Tibial nerve (tissue), 4 donors: ENCODE measurements around the gene BRINP3. TPM values are rescaled to one million over a fixed set of nuclear protein-coding genes. Genes with fewer than 3 reads are reported as not detected.

ENCODE experiments used
- DNase-seq, 2 donors: peaks; one replicate each; pipeline ENCODE4 v3.0.0-alpha.2; 2019; ENCODE audit warnings: low spot score in 2 of 2
- H3K27ac ChIP-seq, 4 donors: fragments of 200-600 bp; sonication (generic) in 3 of 4; one replicate each; pipeline ENCODE4 v1.5.1; 2017 to 2019; ENCODE audit warnings: mild to moderate bottlenecking in 1 of 4
- H3K27me3 ChIP-seq, 2 donors: fragments of 200-600 bp; sonication (generic) in 1 of 2; one replicate each; pipeline versions ENCODE4 v1.5.1 to v1.6.0; 2017 to 2019
- H3K36me3 ChIP-seq, 3 donors: fragments of 200-600 bp; sonication (generic); one replicate each; pipeline ENCODE4 v1.5.1; 2018 to 2019
- H3K4me1 ChIP-seq, 4 donors: fragments of 200-600 bp; sonication (generic) in 3 of 4; one replicate each; pipeline ENCODE4 v1.5.1; 2017 to 2019
- H3K4me3 ChIP-seq, 4 donors: fragments of 200-600 bp; sonication (generic) in 3 of 4; one replicate each; pipeline ENCODE4 v1.5.1; 2017 to 2019; ENCODE audit warnings: mild to moderate bottlenecking in 1 of 4, moderate library complexity in 1 of 4
- H3K9me3 ChIP-seq, 4 donors: fragments of 200-600 bp; sonication (generic) in 3 of 4; one replicate each; pipeline ENCODE4 v1.5.1; 2017 to 2019
- CTCF ChIP-seq, 5 experiments: fragments of 200-600 bp in 3 of 5; fragments of 450-650 bp in 2 of 5; sonication (generic) in 3 of 5; IDR thresholded peaks; one replicate each; pipeline ENCODE4 v1.5.1; 2016 to 2019; ENCODE audit warnings: antibody characterized with exemption in 5 of 5, mild to moderate bottlenecking in 3 of 5, moderate library complexity in 2 of 5
- EP300 ChIP-seq, 2 donors: sonication (generic); formaldehyde crosslinking; IDR thresholded peaks; one replicate each; pipeline ENCODE4 v1.6.1; 2017; ENCODE audit warnings: antibody characterized with exemption in 2 of 2, mild to moderate bottlenecking in 1 of 2
- POLR2A ChIP-seq, 2 donors: fragments of 450-650 bp; IDR thresholded peaks; one replicate each; pipeline ENCODE4 v1.6.1; 2017; ENCODE audit warnings: antibody characterized with exemption in 2 of 2, mild to moderate bottlenecking in 2 of 2, moderate library complexity in 2 of 2
- WGBS, 2 donors: methylation state at CpG; one replicate each; pipeline ENCODE4 v1.1.5; 2018; 5-methylcytosine and 5-hydroxymethylcytosine counted together
- total RNA-seq, 4 donors: library from RNA; depleted of rRNA; stranded (reverse); fragments of >200 nt; gene quantifications; one replicate each; pipeline ENCODE4 v1.1.0, GENCODE V29; 2016

The BRINP3 gene
- total RNA-seq, 4 donors from 2014 or later, result 0.20 to 0.21 TPM; not detected in 2

GRCh38 chr1:190262538-190262937 lies 215.1 kb downstream of the BRINP3 start:
- Histone ChIP-seq H3K27me3 (no peaks in the 10 kb centered on the region), H3K4me3 (no peak overlapping the region), H3K27ac (no peak overlapping the region), H3K36me3 (no peaks in the 10 kb centered on the region), H3K9me3 (no peaks in the 10 kb centered on the region), H3K4me1 (no peaks in the 10 kb centered on the region)
- WGBS, 2 donors, result 80 to 81% methylated on average over 3 of the region's 3 CpGs
- DNase-seq, result no peak
- no peak for TF ChIP-seq EP300 (IDR thresholded peaks at IDR 0.05)

- Histone ChIP-seq H3K36me3 (no peaks in the 10 kb centered on the region), H3K4me3 (no peak overlapping the region), H3K27ac (no peak overlapping the region), H3K27me3 (no peaks in the 10 kb centered on the region), H3K9me3 (no peaks in the 10 kb centered on the region), H3K4me1 (no peaks in the 10 kb centered on the region)
- no peak for TF ChIP-seq EP300 (IDR thresholded peaks at IDR 0.05)
- TF ChIP-seq POLR2A (IDR thresholded peaks at IDR 0.05), result no peak
- no peak for TF ChIP-seq CTCF (IDR thresholded peaks at IDR 0.05)
- 86 to 97% methylated on average over 1 of the region's 1 CpG for WGBS, 2 donors
- DNase-seq, result no peak
Measured at GRCh38 chr1:190259424-190259823, 218.2 kb downstream of the BRINP3 start.

DNA sequence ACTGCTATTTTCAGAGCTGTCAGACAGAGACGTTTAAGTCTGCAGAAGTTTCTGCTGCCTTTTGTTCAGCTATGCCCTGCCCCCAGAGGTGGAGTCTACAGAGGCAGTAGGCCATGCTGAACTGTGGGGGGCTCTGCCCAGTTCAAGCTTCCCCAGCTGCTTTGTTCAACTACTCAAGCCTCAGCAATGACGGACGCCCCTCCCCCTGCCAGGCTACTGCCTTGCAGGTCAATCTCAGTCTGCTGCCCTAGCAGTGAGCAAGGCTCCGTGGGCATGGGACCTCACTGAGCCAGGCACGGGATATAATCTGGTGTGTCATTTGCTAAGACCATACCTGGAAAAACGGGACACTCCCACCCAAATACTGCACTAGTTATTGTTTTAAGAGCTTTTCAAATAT lies 219.7 kb downstream of the BRINP3 start:
- TF ChIP-seq CTCF (IDR thresholded peaks at IDR 0.05) (no peak), POLR2A (IDR thresholded peaks at IDR 0.05) (no peak), EP300 (IDR thresholded peaks at IDR 0.05) (no peak)
- no peak overlapping the region for H3K27ac ChIP-seq
- no peak overlapping the region for H3K4me3 ChIP-seq
- H3K9me3 ChIP-seq, result no peaks in the 10 kb centered on the region
- H3K36me3 ChIP-seq, result no peaks in the 10 kb centered on the region
- no peaks in the 10 kb centered on the region for H3K27me3 ChIP-seq
- 73 to 79% methylated on average over 6 of the region's 6 CpGs for WGBS, 2 donors
- no peak for DNase-seq
- no peaks in the 10 kb centered on the region for H3K4me1 ChIP-seq

DNA sequence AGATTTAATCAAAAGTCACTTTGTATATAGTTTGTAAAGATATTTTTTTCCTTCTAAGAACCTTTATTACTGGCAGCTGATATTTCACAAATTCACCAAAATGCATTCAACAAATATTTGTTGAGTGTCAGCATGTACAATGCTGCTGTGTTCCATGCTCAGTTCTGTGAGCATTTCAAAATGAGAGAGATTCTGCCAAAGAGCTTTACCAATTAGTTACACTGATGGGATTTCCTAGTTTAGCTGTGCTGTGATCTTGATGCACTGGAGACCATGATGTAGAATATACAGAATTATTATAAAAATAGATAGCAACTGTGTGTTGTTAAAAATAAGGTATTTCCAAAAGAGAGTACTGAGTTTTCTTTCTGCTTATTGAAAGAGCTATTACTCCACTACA lies 225.6 kb downstream of the BRINP3 start:
- no peaks in the 10 kb centered on the region for H3K4me1 ChIP-seq
- no peaks in the 10 kb centered on the region for H3K9me3 ChIP-seq
- TF ChIP-seq CTCF (IDR thresholded peaks at IDR 0.05) (no peak), EP300 (IDR thresholded peaks at IDR 0.05) (no peak), POLR2A (IDR thresholded peaks at IDR 0.05) (no peak)
- no peaks in the 10 kb centered on the region for H3K36me3 ChIP-seq
- DNase-seq, result no peak
- no peak overlapping the region for H3K4me3 ChIP-seq
- H3K27me3 ChIP-seq, result no peaks in the 10 kb centered on the region
- no peak overlapping the region for H3K27ac ChIP-seq

GRCh38 chr1:190250368-190250767 lies 227.3 kb downstream of the BRINP3 start:
- Histone ChIP-seq H3K36me3 (no peaks in the 10 kb centered on the region), H3K27me3 (no peaks in the 10 kb centered on the region), H3K27ac (no peak overlapping the region), H3K4me3 (no peak overlapping the region), H3K4me1 (no peaks in the 10 kb centered on the region), H3K9me3 (no peaks in the 10 kb centered on the region)
- no peak for DNase-seq
- TF ChIP-seq CTCF (IDR thresholded peaks at IDR 0.05) (no peak), POLR2A (IDR thresholded peaks at IDR 0.05) (no peak), EP300 (IDR thresholded peaks at IDR 0.05) (no peak)
- 94 to 96% methylated on average over 2 of the region's 2 CpGs for WGBS, 2 donors

GRCh38 chr1:190244406-190244805 lies 233.3 kb downstream of the BRINP3 start:
- no peaks in the 10 kb centered on the region for H3K9me3 ChIP-seq
- no peak for DNase-seq
- WGBS, 2 donors, result 60 to 61% methylated on average over 4 of the region's 4 CpGs
- TF ChIP-seq POLR2A (IDR thresholded peaks at IDR 0.05) (no peak), CTCF (IDR thresholded peaks at IDR 0.05) (no peak), EP300 (IDR thresholded peaks at IDR 0.05) (no peak)
- H3K27me3 ChIP-seq, result no peaks in the 10 kb centered on the region
- H3K27ac ChIP-seq, result no peak overlapping the region
- H3K36me3 ChIP-seq, result no peaks in the 10 kb centered on the region
- no peak overlapping the region for H3K4me3 ChIP-seq
- H3K4me1 ChIP-seq, result no peaks in the 10 kb centered on the region
